GM12878 (cell line): Measurements from ENCODE around the gene CREB5. TPM values are rescaled to one million over a fixed set of nuclear protein-coding genes. Genes with fewer than 3 reads are reported as not detected.

ENCODE experiments used
- ATAC-seq: fragments of 200-7000 bp; cut with Tn5 transposase; 3 replicates; pipeline ENCODE4 v1.9.1; 2020; ENCODE audit warnings: mild to moderate bottlenecking, moderate library complexity
- BruUV-seq: library from RNA; stranded (reverse); fragments of 400-500 nt; replicated peaks from 2 replicates; lab custom pipeline; 2021; lab: Mats Ljungman, UMichigan
- CTCF ChIA-PET: fragments of 300-600 bp; sonication (Branson Sonifier 250); formaldehyde crosslinking; extraction: SDS; loops from one replicate; lab custom pipeline; 2021; ENCODE audit warnings: inconsistent platforms; lab: Yijun Ruan, JAX
- POLR2A ChIA-PET: fragments of 350-600 bp; formaldehyde crosslinking; extraction: SDS; loops from one replicate; lab custom pipeline; 2021; ENCODE audit warnings: inconsistent platforms; lab: Charles Lee
- RAD21 ChIA-PET: fragments of 300-600 bp; sonication (Branson Sonifier 250); formaldehyde crosslinking; loops from one replicate; lab custom pipeline; 2023; ENCODE audit warnings: antibody characterized with exemption; ENCODE audit not compliant: unreplicated experiment; lab: Charles Lee
- SMC1A ChIA-PET: fragments of 300-600 bp; sonication (Branson Sonifier 250); formaldehyde crosslinking; loops from one replicate; lab custom pipeline; 2023; ENCODE audit not compliant: unreplicated experiment, uncharacterized antibody; lab: Charles Lee
- DNase-seq: peaks from one replicate; pipeline ENCODE4 v3.0.0-alpha.2; 2011; ENCODE audit warnings: low read depth, low spot score
- FAIRE-seq: peaks from 3 replicates; lab custom pipeline; 2011; peaks lifted over from hg19 to GRCh38; lab: Jason Lieb, UNC
- H2AFZ ChIP-seq: 2 replicates; pipeline ENCODE4 v1.6.0; 2011; ENCODE audit warnings: low read depth, low read length, control low read depth; ENCODE audit not compliant: control insufficient read depth
- H3K27ac ChIP-seq: 2 replicates; pipeline ENCODE4 v1.5.1; 2011; ENCODE audit warnings: control low read depth; ENCODE audit not compliant: control insufficient read depth, insufficient read depth
- H3K27me3 ChIP-seq, 2 experiments: replicated peaks in 1 of 2; 2 replicates each; pipeline versions ENCODE4 v1.6.0 to v1.6.1; 2011; ENCODE audit warnings: low read length in 1 of 2; ENCODE audit not compliant: control insufficient read depth in 2 of 2, insufficient read depth in 2 of 2
- H3K36me3 ChIP-seq, 2 experiments: 2 replicates each; pipeline ENCODE4 v1.5.1; 2011; ENCODE audit warnings: low read length in 1 of 2; ENCODE audit not compliant: control insufficient read depth in 2 of 2, insufficient read depth in 2 of 2
- H3K4me1 ChIP-seq: 2 replicates; pipeline ENCODE4 v1.6.1; 2011; ENCODE audit warnings: mild to moderate bottlenecking, low read length, moderate library complexity, mixed read lengths; ENCODE audit not compliant: control insufficient read depth, insufficient read depth
- H3K4me2 ChIP-seq: 2 replicates; pipeline ENCODE4 v1.6.0; 2011; ENCODE audit warnings: control low read depth; ENCODE audit not compliant: control insufficient read depth, insufficient read depth
- H3K4me3 ChIP-seq: fragments of 200-600 bp; sonication (generic); 2 replicates; pipeline ENCODE4 v1.5.1; 2016
- H3K79me2 ChIP-seq: 2 replicates; pipeline ENCODE4 v1.6.0; 2011; ENCODE audit warnings: low read length; ENCODE audit not compliant: control insufficient read depth, insufficient read depth
- H3K9ac ChIP-seq: 2 replicates; pipeline ENCODE4 v1.8.0; 2011; ENCODE audit warnings: low read length, control low read depth, mixed read lengths; ENCODE audit not compliant: control insufficient read depth, insufficient read depth
- H3K9me3 ChIP-seq: replicated peaks from 3 replicates; pipeline ENCODE4 v1.5.1; 2011; ENCODE audit warnings: mild to moderate bottlenecking, low read length; ENCODE audit not compliant: control insufficient read depth, insufficient read depth
- H4K20me1 ChIP-seq: 2 replicates; pipeline ENCODE4 v1.6.0; 2011; ENCODE audit not compliant: control insufficient read depth, insufficient read depth
- BRCA1 ChIP-seq: IDR thresholded peaks from 2 replicates; pipeline ENCODE4 v1.6.1; 2011; ENCODE audit warnings: low read depth, low read length, improper control_type of control experiment
- GABPA ChIP-seq: IDR thresholded peaks from 2 replicates; pipeline ENCODE4 v1.6.1; 2014; ENCODE audit warnings: antibody characterized with exemption, low read depth, mild to moderate bottlenecking, inconsistent platforms
- MYC ChIP-seq: IDR thresholded peaks from 2 replicates; pipeline ENCODE4 v1.6.1; 2011; ENCODE audit warnings: mild to moderate bottlenecking, low read length, moderate library complexity, inconsistent platforms; ENCODE audit not compliant: insufficient read depth, insufficient replicate concordance, insufficient read length, severe bottlenecking
- PAX5 ChIP-seq: IDR thresholded peaks from 2 replicates; pipeline ENCODE4 v1.6.1; 2011; ENCODE audit warnings: low read depth, low read length, borderline replicate concordance
- SMAD1 ChIP-seq: fragments of 450-650 bp; IDR thresholded peaks from 2 replicates; pipeline ENCODE4 v1.6.1; 2018; ENCODE audit warnings: mild to moderate bottlenecking, low read depth; ENCODE audit not compliant: partially characterized antibody
- SMC3 ChIP-seq: IDR thresholded peaks from 2 replicates; pipeline ENCODE4 v1.6.1; 2011; ENCODE audit warnings: low read length, improper control_type of control experiment, borderline replicate concordance
- STAT1 ChIP-seq: fragments of 450-650 bp; conservative IDR thresholded peaks from 2 replicates; pipeline ENCODE4 v1.6.1; 2014; ENCODE audit warnings: antibody characterized with exemption, mild to moderate bottlenecking
- SUZ12 ChIP-seq: fragments of 200-600 bp; sonication (generic); IDR thresholded peaks from one replicate; pipeline ENCODE4 v1.6.1; 2018; ENCODE audit warnings: antibody characterized with exemption, mild to moderate bottlenecking; ENCODE audit not compliant: unreplicated experiment
- YY1 ChIP-seq: IDR thresholded peaks from 2 replicates; pipeline ENCODE4 v1.6.1; 2011; ENCODE audit warnings: low read depth, mild to moderate bottlenecking, low read length
- WGBS: methylation state at CpG from one replicate; pipeline ENCODE4 v1.1.6; 2016; ENCODE audit warnings: low lambda C conversion rate; ENCODE audit not compliant: insufficient replicate concordance, insufficient coverage; ENCODE audit errors: missing lambda C conversion rate; 5-methylcytosine and 5-hydroxymethylcytosine counted together
- in situ Hi-C: fragments of 300-500 bp; cut with MboI; formaldehyde crosslinking; loops from 9 replicates; pipeline ENCODE4 v1.14.3; 2018; ENCODE audit warnings: mixed read lengths
- intact Hi-C: fragments of 100-400 bp; cut with micrococcal nuclease; formaldehyde crosslinking; loops from one replicate; pipeline ENCODE4 v1.14.2; 2022; ENCODE audit not compliant: unreplicated experiment
- polyA plus RNA-seq, 11 experiments: library from polyadenylated mRNA; depleted of rRNA in 4 of 11; unstranded in 6 of 11; stranded (reverse) in 5 of 11; fragments of >200 nt; fragmentation: Nextera tagmentation in 4 of 11; fragmentation: Illumina TruSeq in 1 of 11; extraction: Ambion mirVana in 4 of 11; extraction: Trizol in 1 of 11; gene quantifications; 1 replicate in 1 of 11; 2 replicates in 10 of 11; pipeline versions ENCODE4 v1.2.1 to v1.2.3, GENCODE V29; 2011 to 2016; ENCODE audit warnings: inconsistent platforms in 2 of 11, missing spikeins in 2 of 11, low read depth in 1 of 11
- total RNA-seq, 4 experiments: library from RNA; depleted of rRNA in 3 of 4; stranded (reverse); fragments of >200 nt in 3 of 4; fragmentation: Illumina TruSeq in 1 of 4; extraction: Trizol in 1 of 4; gene quantifications; 2 replicates each; pipeline versions ENCODE4 v1.2.1 to v1.2.3, GENCODE V29; 2013 to 2021
- TF ChIP-seq, protein P1 (sequence below): fragments of 450-650 bp; IDR thresholded peaks from 2 replicates; pipeline ENCODE4 v1.6.1; 2017; ENCODE audit warnings: mild to moderate bottlenecking, moderate library complexity
- TF ChIP-seq, protein P2 (sequence below): fragments of 450-650 bp; IDR thresholded peaks from 2 replicates; pipeline ENCODE4 v1.6.1; 2018; ENCODE audit warnings: mild to moderate bottlenecking, low read depth, moderate library complexity; ENCODE audit not compliant: partially characterized antibody
- TF ChIP-seq, protein P3 (sequence below): IDR thresholded peaks from 2 replicates; pipeline ENCODE4 v1.6.1; 2011; ENCODE audit warnings: borderline replicate concordance, low read depth, mild to moderate bottlenecking, moderate library complexity, mixed read lengths, low read length; ENCODE audit not compliant: insufficient read depth; ENCODE audit errors: extremely low read length

Gene CREB5
- total and polyA plus RNA-seq, 10 of the 15 experiments (the other 5 are each of a cell fraction or from before 2014, with no cell fraction given), result 12.9 to 74.1 (median 53.0) TPM

DNA sequence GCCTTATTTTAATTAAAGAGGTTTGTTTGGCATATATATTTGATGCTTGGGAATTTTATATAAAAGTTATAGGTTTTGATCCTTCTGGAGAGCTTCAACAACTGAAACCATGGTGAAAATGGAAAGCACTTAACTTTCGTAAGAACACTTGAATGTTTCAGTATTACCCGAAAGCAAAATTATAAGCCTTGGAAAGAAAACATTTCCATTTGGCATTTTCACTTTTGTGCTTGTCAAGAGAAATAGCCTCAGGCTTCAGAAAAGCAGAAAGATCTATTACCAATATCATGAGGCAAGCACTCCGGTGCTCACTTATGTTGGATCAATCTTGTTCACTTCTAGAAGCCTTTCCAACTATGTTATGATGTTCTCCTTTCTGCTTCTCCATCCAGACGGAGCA lies 289.9 kb downstream of the CREB5 start (continued):
- TF ChIP-seq, protein P1, sequence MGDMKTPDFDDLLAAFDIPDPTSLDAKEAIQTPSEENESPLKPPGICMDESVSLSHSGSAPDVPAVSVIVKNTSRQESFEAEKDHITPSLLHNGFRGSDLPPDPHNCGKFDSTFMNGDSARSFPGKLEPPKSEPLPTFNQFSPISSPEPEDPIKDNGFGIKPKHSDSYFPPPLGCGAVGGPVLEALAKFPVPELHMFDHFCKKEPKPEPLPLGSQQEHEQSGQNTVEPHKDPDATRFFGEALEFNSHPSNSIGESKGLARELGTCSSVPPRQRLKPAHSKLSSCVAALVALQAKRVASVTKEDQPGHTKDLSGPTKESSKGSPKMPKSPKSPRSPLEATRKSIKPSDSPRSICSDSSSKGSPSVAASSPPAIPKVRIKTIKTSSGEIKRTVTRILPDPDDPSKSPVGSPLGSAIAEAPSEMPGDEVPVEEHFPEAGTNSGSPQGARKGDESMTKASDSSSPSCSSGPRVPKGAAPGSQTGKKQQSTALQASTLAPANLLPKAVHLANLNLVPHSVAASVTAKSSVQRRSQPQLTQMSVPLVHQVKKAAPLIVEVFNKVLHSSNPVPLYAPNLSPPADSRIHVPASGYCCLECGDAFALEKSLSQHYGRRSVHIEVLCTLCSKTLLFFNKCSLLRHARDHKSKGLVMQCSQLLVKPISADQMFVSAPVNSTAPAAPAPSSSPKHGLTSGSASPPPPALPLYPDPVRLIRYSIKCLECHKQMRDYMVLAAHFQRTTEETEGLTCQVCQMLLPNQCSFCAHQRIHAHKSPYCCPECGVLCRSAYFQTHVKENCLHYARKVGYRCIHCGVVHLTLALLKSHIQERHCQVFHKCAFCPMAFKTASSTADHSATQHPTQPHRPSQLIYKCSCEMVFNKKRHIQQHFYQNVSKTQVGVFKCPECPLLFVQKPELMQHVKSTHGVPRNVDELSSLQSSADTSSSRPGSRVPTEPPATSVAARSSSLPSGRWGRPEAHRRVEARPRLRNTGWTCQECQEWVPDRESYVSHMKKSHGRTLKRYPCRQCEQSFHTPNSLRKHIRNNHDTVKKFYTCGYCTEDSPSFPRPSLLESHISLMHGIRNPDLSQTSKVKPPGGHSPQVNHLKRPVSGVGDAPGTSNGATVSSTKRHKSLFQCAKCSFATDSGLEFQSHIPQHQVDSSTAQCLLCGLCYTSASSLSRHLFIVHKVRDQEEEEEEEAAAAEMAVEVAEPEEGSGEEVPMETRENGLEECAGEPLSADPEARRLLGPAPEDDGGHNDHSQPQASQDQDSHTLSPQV, result no peak

DNA sequence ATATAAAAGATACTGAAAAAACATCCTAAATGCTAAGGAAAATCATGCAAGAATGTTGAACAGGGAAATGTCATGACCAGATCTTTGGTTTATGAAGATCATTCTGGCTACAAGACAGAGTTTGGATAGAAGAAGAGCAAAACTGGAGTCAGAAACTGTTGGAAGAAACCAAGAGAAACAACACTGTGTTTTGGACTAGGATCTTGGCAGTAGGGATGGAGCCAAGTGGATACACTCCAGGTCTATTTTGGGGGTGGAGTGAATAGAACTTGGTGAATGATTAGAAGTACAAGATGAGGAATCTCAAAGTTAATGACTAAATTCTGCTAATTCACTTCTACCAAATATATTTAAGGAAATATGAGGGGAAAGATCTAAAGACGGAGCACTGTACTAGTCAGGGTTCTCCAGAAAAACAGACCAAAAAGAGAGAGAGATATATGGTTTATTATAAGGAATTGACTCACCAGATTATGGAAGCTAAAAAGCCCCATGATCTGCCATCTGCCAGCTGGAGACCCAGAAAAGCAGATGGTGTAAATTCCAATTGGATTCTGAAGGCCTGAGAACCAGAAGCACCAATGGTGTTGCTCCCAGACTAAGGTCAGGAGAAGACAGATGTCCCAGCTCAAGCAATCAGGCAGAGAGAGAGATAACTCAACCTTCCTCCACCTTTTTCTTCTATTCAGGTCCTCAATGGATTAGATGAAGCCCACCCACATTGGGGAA lies 290.9 kb downstream of the CREB5 start:
- H3K27ac ChIP-seq, result no peak overlapping the region
- CTCF ChIA-PET, result no interaction called here
- TF ChIP-seq, protein P2, sequence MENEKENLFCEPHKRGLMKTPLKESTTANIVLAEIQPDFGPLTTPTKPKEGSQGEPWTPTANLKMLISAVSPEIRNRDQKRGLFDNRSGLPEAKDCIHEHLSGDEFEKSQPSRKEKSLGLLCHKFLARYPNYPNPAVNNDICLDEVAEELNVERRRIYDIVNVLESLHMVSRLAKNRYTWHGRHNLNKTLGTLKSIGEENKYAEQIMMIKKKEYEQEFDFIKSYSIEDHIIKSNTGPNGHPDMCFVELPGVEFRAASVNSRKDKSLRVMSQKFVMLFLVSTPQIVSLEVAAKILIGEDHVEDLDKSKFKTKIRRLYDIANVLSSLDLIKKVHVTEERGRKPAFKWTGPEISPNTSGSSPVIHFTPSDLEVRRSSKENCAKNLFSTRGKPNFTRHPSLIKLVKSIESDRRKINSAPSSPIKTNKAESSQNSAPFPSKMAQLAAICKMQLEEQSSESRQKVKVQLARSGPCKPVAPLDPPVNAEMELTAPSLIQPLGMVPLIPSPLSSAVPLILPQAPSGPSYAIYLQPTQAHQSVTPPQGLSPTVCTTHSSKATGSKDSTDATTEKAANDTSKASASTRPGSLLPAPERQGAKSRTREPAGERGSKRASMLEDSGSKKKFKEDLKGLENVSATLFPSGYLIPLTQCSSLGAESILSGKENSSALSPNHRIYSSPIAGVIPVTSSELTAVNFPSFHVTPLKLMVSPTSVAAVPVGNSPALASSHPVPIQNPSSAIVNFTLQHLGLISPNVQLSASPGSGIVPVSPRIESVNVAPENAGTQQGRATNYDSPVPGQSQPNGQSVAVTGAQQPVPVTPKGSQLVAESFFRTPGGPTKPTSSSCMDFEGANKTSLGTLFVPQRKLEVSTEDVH, result no peak
- TF ChIP-seq YY1 (no peak), PAX5 (no peak), SMAD1 (no peak), SUZ12 (no peak), MYC (no peak), SMC3 (no peak), BRCA1 (no peak), STAT1 (no peak), GABPA (no peak)
- TF ChIP-seq, protein P3, sequence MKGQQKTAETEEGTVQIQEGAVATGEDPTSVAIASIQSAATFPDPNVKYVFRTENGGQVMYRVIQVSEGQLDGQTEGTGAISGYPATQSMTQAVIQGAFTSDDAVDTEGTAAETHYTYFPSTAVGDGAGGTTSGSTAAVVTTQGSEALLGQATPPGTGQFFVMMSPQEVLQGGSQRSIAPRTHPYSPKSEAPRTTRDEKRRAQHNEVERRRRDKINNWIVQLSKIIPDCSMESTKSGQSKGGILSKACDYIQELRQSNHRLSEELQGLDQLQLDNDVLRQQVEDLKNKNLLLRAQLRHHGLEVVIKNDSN, result no peak

More for the DNA sequence above, 290.9 kb downstream of the CREB5 start:
- in situ Hi-C loops, result no loop called here
- H4K20me1 ChIP-seq, result no peaks in the 10 kb centered on the region
- POLR2A ChIA-PET, result interaction anchor here (1.6 kb wide), 1 partner anchor 18 kb away, joined by 5 read pairs; no protein-coding TSS in a partner anchor
- H3K9me3 ChIP-seq, result peaks cover 2% of the 10 kb centered on the region; the same call in 2 of the 3 replicates
- BruUV-seq, result no TSS peak
- H3K27me3 ChIP-seq, result no peaks in the 10 kb centered on the region
- no peak overlapping the region for H3K4me3 ChIP-seq
- DNase-seq, result no peak
- intact Hi-C loops, result loop anchor here (5.0 kb wide), 1 partner anchor 114 kb away; no protein-coding TSS in a partner anchor
- H3K9ac ChIP-seq, result no peak overlapping the region
- H3K79me2 ChIP-seq, result no peaks in the 10 kb centered on the region
- no peak overlapping the region for H3K4me2 ChIP-seq
- SMC1A ChIA-PET, result interaction anchor here (0.6 to 2.6 kb wide), 4 partner anchors 17 to 315 kb away, joined by 3 to 7 read pairs (median 4); no protein-coding TSS in a partner anchor
- ATAC-seq, result no peak
- peaks cover 25% of the 10 kb centered on the region for H3K4me1 ChIP-seq
- RAD21 ChIA-PET, result no interaction called here
- no peaks in the 10 kb centered on the region; a peak in 1 of 4 replicates for H3K36me3 ChIP-seq
- no peak overlapping the region for H2AFZ ChIP-seq
- FAIRE-seq, result no peak
- WGBS, result 94% methylated on average over 1 of the region's 1 CpG
